T-helper 17 cell (primary cell): ENCODE measurements around the gene KIAA1958. TPM values are rescaled to one million over a fixed set of nuclear protein-coding genes. Genes with fewer than 3 reads are reported as not detected.
"Not testable (repeated sequence)": the region's sequence is repeated elsewhere in the genome, so short reads cannot be mapped to it uniquely, and the experiment has no call there.

Experiments
- ATAC-seq: fragments of 150-1000 bp; cut with Tn5 transposase; 2 replicates; pipeline ENCODE4 v1.10.0; 2021; ENCODE audit warnings: mild to moderate bottlenecking, moderate library complexity
- DNase-seq, 3 donors: peaks; one replicate each; pipeline versions ENCODE4 v3.0.0 to v3.0.0-alpha.2; 2020 to 2021
- H3K9me3 ChIP-seq: one replicate; pipeline ENCODE4 v1.7.0; 2013; ENCODE audit warnings: low read length, mild to moderate bottlenecking; ENCODE audit not compliant: control insufficient read depth, poor library complexity, severe bottlenecking
- H3K27ac Mint-ChIP-seq: one replicate; pipeline ENCODE4 v1.8.0; 2022; ENCODE audit warnings: mild to moderate bottlenecking, moderate library complexity, mixed read lengths
- H3K27me3 Mint-ChIP-seq: one replicate; pipeline ENCODE4 v1.8.0; 2022; ENCODE audit warnings: mixed read lengths
- H3K36me3 Mint-ChIP-seq: one replicate; pipeline ENCODE4 v1.8.0; 2022; ENCODE audit warnings: low read depth, mixed read lengths
- H3K4me1 Mint-ChIP-seq: one replicate; pipeline ENCODE4 v1.8.0; 2022; ENCODE audit warnings: mild to moderate bottlenecking, mixed read lengths
- H3K4me3 Mint-ChIP-seq: one replicate; pipeline ENCODE4 v1.8.0; 2022; ENCODE audit warnings: mild to moderate bottlenecking, moderate library complexity, mixed read lengths
- total RNA-seq, 4 donors: library from RNA in 2 of 4; stranded (reverse) in 2 of 4; gene quantifications; one replicate each; pipeline ENCODE4 v1.2.3 and lab custom pipeline; 2022 to 2026

KIAA1958 gene
- total RNA-seq, 2 donors from 2014 or later = 2.1 to 2.8 TPM

GRCh38 chr9:112582371-112583262 lies 96.0 kb downstream of the KIAA1958 start:
- ATAC-seq (no peak), DNase-seq (no peak)
- no peaks in the 10 kb centered on the region for H3K9me3 ChIP-seq
- no peaks in the 10 kb centered on the region for H3K27me3 Mint-ChIP-seq
- no peak overlapping the region for H3K27ac Mint-ChIP-seq
- no peak overlapping the region for H3K4me3 Mint-ChIP-seq
- H3K36me3 Mint-ChIP-seq = no peaks in the 10 kb centered on the region
- H3K4me1 Mint-ChIP-seq = no peaks in the 10 kb centered on the region

GRCh38 chr9:112586599-112587155 lies 100.0 kb downstream of the KIAA1958 start:
- ATAC-seq = no peak
- DNase-seq = no peak
- peaks cover 1% of the 10 kb centered on the region for H3K27me3 Mint-ChIP-seq
- no peak overlapping the region for H3K27ac Mint-ChIP-seq
- H3K36me3 Mint-ChIP-seq = no peaks in the 10 kb centered on the region
- H3K4me1 Mint-ChIP-seq = no peaks in the 10 kb centered on the region
- H3K4me3 Mint-ChIP-seq = no peak overlapping the region
- H3K9me3 ChIP-seq = no peaks in the 10 kb centered on the region

- H3K36me3 Mint-ChIP-seq, H3K4me1 Mint-ChIP-seq, H3K4me3 Mint-ChIP-seq, DNase-seq, H3K9me3 ChIP-seq, ATAC-seq, H3K27ac Mint-ChIP-seq, H3K27me3 Mint-ChIP-seq: not testable (repeated sequence)
Observed at GRCh38 chr9:112591875-112592274, 105.2 kb downstream of the KIAA1958 start.

GRCh38 chr9:112599732-112600131 lies 113.1 kb downstream of the KIAA1958 start:
- peaks cover 6% of the 10 kb centered on the region for H3K27me3 Mint-ChIP-seq
- DNase-seq (no peak), ATAC-seq (no peak)
- peaks cover 2% of the 10 kb centered on the region for H3K4me1 Mint-ChIP-seq
- H3K4me3 Mint-ChIP-seq = no peak overlapping the region
- peaks cover 3% of the 10 kb centered on the region for H3K36me3 Mint-ChIP-seq
- no peak overlapping the region for H3K27ac Mint-ChIP-seq
- no peaks in the 10 kb centered on the region for H3K9me3 ChIP-seq

GRCh38 chr9:112601636-112602035 lies 115.0 kb downstream of the KIAA1958 start:
- H3K4me3 Mint-ChIP-seq = no peak overlapping the region
- peaks cover 3% of the 10 kb centered on the region for H3K36me3 Mint-ChIP-seq
- H3K27ac Mint-ChIP-seq = no peak overlapping the region
- peaks cover 2% of the 10 kb centered on the region for H3K4me1 Mint-ChIP-seq
- no peaks in the 10 kb centered on the region for H3K9me3 ChIP-seq
- DNase-seq (no peak), ATAC-seq (no peak)
- peaks cover 6% of the 10 kb centered on the region for H3K27me3 Mint-ChIP-seq

- no peaks in the 10 kb centered on the region for H3K9me3 ChIP-seq
- H3K27me3 Mint-ChIP-seq = peaks cover 6% of the 10 kb centered on the region
- H3K27ac Mint-ChIP-seq = no peak overlapping the region
- no peak for ATAC-seq
- H3K4me3 Mint-ChIP-seq = no peak overlapping the region
- H3K4me1 Mint-ChIP-seq = peaks cover 2% of the 10 kb centered on the region
- DNase-seq = no peak
- no peaks in the 10 kb centered on the region for H3K36me3 Mint-ChIP-seq
Observed at GRCh38 chr9:112604790-112605189, 118.2 kb downstream of the KIAA1958 start.

GRCh38 chr9:112605518-112605917 lies 118.9 kb downstream of the KIAA1958 start:
- H3K27ac Mint-ChIP-seq = no peak overlapping the region
- H3K36me3 Mint-ChIP-seq = no peaks in the 10 kb centered on the region
- peaks cover under 1% of the 10 kb centered on the region for H3K27me3 Mint-ChIP-seq
- no peaks in the 10 kb centered on the region for H3K9me3 ChIP-seq
- DNase-seq (no peak), ATAC-seq (no peak)
- no peak overlapping the region for H3K4me3 Mint-ChIP-seq
- peaks cover 2% of the 10 kb centered on the region for H3K4me1 Mint-ChIP-seq

GRCh38 chr9:112605963-112606699 lies 119.5 kb downstream of the KIAA1958 start:
- no peak overlapping the region for H3K27ac Mint-ChIP-seq
- no peak overlapping the region for H3K4me3 Mint-ChIP-seq
- peaks cover 2% of the 10 kb centered on the region for H3K4me1 Mint-ChIP-seq
- no peaks in the 10 kb centered on the region for H3K9me3 ChIP-seq
- H3K27me3 Mint-ChIP-seq = no peaks in the 10 kb centered on the region
- ATAC-seq = no peak
- H3K36me3 Mint-ChIP-seq = no peaks in the 10 kb centered on the region
- no peak for DNase-seq

- DNase-seq = no peak
- no peaks in the 10 kb centered on the region for H3K9me3 ChIP-seq
- Mint-ChIP-seq H3K36me3 (no peaks in the 10 kb centered on the region), H3K4me1 (no peaks in the 10 kb centered on the region), H3K27ac (no peak overlapping the region), H3K27me3 (no peaks in the 10 kb centered on the region), H3K4me3 (no peak overlapping the region)
- ATAC-seq = no peak
Observed at GRCh38 chr9:112608851-112609250, 122.2 kb downstream of the KIAA1958 start.

- no peak overlapping the region for H3K4me3 Mint-ChIP-seq
Observed at GRCh38 chr9:112615584-112616266, 129.1 kb downstream of the KIAA1958 start.

GRCh38 chr9:112617371-112617770 lies 130.7 kb downstream of the KIAA1958 start:
- H3K9me3 ChIP-seq = no peaks in the 10 kb centered on the region
- Mint-ChIP-seq H3K27me3 (no peaks in the 10 kb centered on the region), H3K36me3 (no peaks in the 10 kb centered on the region), H3K4me3 (no peak overlapping the region), H3K4me1 (peaks cover 3% of the 10 kb centered on the region), H3K27ac (no peak overlapping the region)
- no peak for DNase-seq
- no peak for ATAC-seq

More at GRCh38 chr9:112615584-112616266, 129.1 kb downstream of the KIAA1958 start:
- Mint-ChIP-seq H3K27ac (no peak overlapping the region), H3K27me3 (no peaks in the 10 kb centered on the region), H3K36me3 (no peaks in the 10 kb centered on the region), H3K4me1 (peaks cover 3% of the 10 kb centered on the region)
- no peaks in the 10 kb centered on the region for H3K9me3 ChIP-seq
- no peak for ATAC-seq
- DNase-seq = no peak

- ATAC-seq (no peak), DNase-seq (no peak)
- H3K36me3 Mint-ChIP-seq = no peaks in the 10 kb centered on the region
- no peaks in the 10 kb centered on the region for H3K27me3 Mint-ChIP-seq
- peaks cover 3% of the 10 kb centered on the region for H3K4me1 Mint-ChIP-seq
- H3K4me3 Mint-ChIP-seq = no peak overlapping the region
- no peak overlapping the region for H3K27ac Mint-ChIP-seq
- no peaks in the 10 kb centered on the region for H3K9me3 ChIP-seq
Observed at GRCh38 chr9:112618385-112619009, 131.9 kb downstream of the KIAA1958 start.
